Adrenal gland (tissue), 12 donors: ENCODE results near the gene LMX1B. TPM values are rescaled to one million over a fixed set of nuclear protein-coding genes. Genes with fewer than 3 reads are reported as not detected.

Experiments
- DNase-seq, 7 donors: peaks; one replicate each; pipeline ENCODE4 v3.0.0-alpha.2; 2019 to 2020
- H3K27ac ChIP-seq, 5 donors: fragments of 200-600 bp; sonication (generic) in 4 of 5; 1 replicate in 3 of 5; 2 replicates in 2 of 5; pipeline versions ENCODE4 v1.5.1 to v1.8.0; 2016 to 2020; ENCODE audit warnings: mild to moderate bottlenecking in 1 of 5
- H3K27me3 ChIP-seq: fragments of 200-600 bp; 2 replicates; pipeline ENCODE4 v1.8.0; 2021
- H3K36me3 ChIP-seq, 2 donors: fragments of 200-600 bp; replicated peaks in 1 of 2; 1 replicate in 1 of 2; 2 replicates in 1 of 2; pipeline versions ENCODE4 v1.5.1 to v1.8.0; 2018 to 2022
- H3K4me1 ChIP-seq, 2 donors: fragments of 200-600 bp; replicated peaks in 1 of 2; 1 replicate in 1 of 2; 2 replicates in 1 of 2; pipeline versions ENCODE4 v1.5.1 to v1.8.0; 2018 to 2021
- H3K4me3 ChIP-seq, 4 donors: fragments of 200-600 bp; sonication (generic) in 3 of 4; one replicate each; pipeline ENCODE4 v1.5.1; 2016 to 2018
- H3K9me3 ChIP-seq, 3 donors: fragments of 200-600 bp; sonication (generic) in 1 of 3; replicated peaks in 1 of 3; 1 replicate in 2 of 3; 2 replicates in 1 of 3; pipeline versions ENCODE4 v1.5.1 to v1.8.0; 2016 to 2021
- POLR2A ChIP-seq, 2 donors: fragments of 450-650 bp; IDR thresholded peaks; one replicate each; pipeline ENCODE4 v1.6.1; 2017; ENCODE audit warnings: antibody characterized with exemption in 2 of 2, mild to moderate bottlenecking in 2 of 2, moderate library complexity in 1 of 2
- WGBS, 4 donors: extraction: QIAGEN DNeasy Blood & Tissue Kit in 2 of 4; methylation state at CpG; one replicate each; pipeline versions ENCODE4 v1.1.5 to v1.1.7; 2013 to 2017; 5-methylcytosine and 5-hydroxymethylcytosine counted together
- intact Hi-C, 2 donors: fragments of 100-400 bp; cut with DNase I; formaldehyde crosslinking; loops; one replicate each; pipeline versions ENCODE4 v1.14.1 to v1.15.0; 2022 to 2023
- polyA plus RNA-seq, 3 donors: library from polyadenylated mRNA; stranded (reverse); fragments of 200-250 nt in 2 of 3; fragments of 350-450 nt in 1 of 3; fragmentation: Illumina TruSeq in 1 of 3; extraction: RNeasy Lipid Tissue Mini Kit (QIAGEN cat#74804) in 1 of 3; gene quantifications; one replicate each; pipeline ENCODE4 v1.2.3, GENCODE V29; 2013 to 2014
- total RNA-seq, 9 donors: library from RNA; depleted of rRNA in 4 of 9; stranded (reverse); fragments of >200 nt in 4 of 9; fragments of 120-200 nt in 1 of 9; fragmentation: NEBNext Ultra II Directional in 1 of 9; extraction: Animal tissue kit (Norgen Biotek cat#: 25700) in 1 of 9; gene quantifications; one replicate each; pipeline versions ENCODE4 v1.1.0 to v1.2.4, GENCODE V29; 2013 to 2023
- TF ChIP-seq, protein P1 (sequence below), 6 experiments: fragments of 450-650 bp in 4 of 6; fragments of 200-600 bp in 2 of 6; sonication (generic) in 1 of 6; IDR thresholded peaks; 1 replicate in 5 of 6; 2 replicates in 1 of 6; pipeline versions ENCODE4 v1.5.1 to v1.8.0; 2016 to 2021; ENCODE audit warnings: antibody characterized with exemption in 6 of 6, mild to moderate bottlenecking in 2 of 6, moderate library complexity in 1 of 6
- donor health status: healthy with polysubstance abuse.
- donor health status: Bipolar disorder and iron deficiency.
- donor health status: DM: yes; HTN: yes; CAD: no.
- donor health status: DM: no; HTN: no; CAD: no.
- donor health status: DM: no; HTN: no; CAD: no.
- donor health status: DM: yes; HTN: yes; CAD: no.

LMX1B gene
- total and polyA plus RNA-seq, 12 donors, result under 0.01 to 0.07 TPM; not detected in 10

DNA sequence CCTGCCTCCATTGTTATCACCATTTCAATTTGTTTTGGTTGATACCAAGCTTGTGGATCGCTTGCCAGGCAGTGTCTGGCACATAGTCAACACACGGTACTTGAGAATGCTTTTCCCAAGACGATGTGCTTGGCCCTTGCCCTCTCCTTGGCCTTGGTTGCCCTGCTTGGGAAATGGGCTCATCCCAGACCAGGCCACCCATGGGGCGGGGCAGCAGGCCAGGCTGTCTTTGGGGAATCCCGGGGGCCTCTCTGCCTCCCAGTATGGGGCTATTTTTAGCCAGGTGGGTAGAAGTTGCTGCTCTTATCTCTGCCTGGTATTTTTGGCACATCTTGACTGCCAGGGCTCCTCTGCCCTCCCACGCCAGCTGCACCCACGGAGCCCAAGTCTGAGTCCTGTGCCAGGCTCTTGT lies 49.9 kb downstream of the LMX1B start:
- Histone ChIP-seq H3K4me3 (no peak overlapping the region), H3K36me3 (no peaks in the 10 kb centered on the region), H3K27me3 (peaks cover 46% of the 10 kb centered on the region), H3K9me3 (no peaks in the 10 kb centered on the region), H3K4me1 (peaks cover 0 to 4% of the 10 kb centered on the region in 2 donors), H3K27ac (no peak overlapping the region)
- 32 to 41% (median 37%) methylated on average over 4 to 7 of the region's 7 CpGs for WGBS, 4 donors
- no peak for DNase-seq
- TF ChIP-seq, protein P1, sequence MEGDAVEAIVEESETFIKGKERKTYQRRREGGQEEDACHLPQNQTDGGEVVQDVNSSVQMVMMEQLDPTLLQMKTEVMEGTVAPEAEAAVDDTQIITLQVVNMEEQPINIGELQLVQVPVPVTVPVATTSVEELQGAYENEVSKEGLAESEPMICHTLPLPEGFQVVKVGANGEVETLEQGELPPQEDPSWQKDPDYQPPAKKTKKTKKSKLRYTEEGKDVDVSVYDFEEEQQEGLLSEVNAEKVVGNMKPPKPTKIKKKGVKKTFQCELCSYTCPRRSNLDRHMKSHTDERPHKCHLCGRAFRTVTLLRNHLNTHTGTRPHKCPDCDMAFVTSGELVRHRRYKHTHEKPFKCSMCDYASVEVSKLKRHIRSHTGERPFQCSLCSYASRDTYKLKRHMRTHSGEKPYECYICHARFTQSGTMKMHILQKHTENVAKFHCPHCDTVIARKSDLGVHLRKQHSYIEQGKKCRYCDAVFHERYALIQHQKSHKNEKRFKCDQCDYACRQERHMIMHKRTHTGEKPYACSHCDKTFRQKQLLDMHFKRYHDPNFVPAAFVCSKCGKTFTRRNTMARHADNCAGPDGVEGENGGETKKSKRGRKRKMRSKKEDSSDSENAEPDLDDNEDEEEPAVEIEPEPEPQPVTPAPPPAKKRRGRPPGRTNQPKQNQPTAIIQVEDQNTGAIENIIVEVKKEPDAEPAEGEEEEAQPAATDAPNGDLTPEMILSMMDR (IDR thresholded peaks at IDR 0.05), result no peak
- TF ChIP-seq POLR2A (IDR thresholded peaks at IDR 0.05), result no peak
- intact Hi-C loops, result no loop called here

DNA sequence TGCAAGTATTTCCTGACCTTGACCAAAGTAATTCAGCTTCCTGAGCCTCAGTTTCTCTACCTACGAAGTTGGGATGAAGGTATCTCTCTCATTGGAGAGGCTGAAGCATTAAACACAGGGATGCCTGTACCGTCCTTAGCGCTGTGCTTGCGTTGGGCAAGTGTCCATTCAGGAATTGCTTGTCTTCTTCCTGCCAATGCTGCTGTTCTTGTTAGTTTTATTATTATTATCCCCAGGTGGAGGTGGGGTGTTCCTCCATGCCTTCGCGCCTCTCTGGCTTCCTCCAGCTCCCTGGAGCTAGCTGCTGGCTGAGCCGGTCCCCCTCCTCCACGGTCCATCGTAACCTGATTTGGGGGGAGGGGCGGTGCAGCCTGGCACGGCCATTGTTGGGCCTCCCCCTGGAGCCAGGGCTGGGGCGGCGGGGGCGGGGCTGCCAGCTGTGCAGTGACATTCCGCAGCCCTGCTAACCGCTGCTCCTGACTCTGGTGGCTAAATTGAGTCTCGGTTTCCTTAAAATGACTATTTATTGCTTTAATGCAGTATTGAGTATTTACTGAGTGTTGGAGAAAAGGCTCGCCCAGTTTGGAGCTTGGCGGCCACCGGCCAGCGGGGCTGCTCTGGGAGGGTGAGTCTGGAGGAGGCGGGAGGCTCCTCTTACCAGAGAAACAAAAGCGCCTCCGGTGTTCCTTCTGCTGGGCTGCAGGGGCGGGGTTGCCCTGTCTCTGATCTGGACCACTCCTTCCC lies 51.3 kb downstream of the LMX1B start:
- WGBS, 4 donors, result 9 to 18% (median 13%) methylated on average over 16 to 25 of the region's 25 CpGs
- H3K36me3 ChIP-seq, result no peaks in the 10 kb centered on the region
- no peak for DNase-seq
- H3K27ac ChIP-seq, result no peak overlapping the region
- H3K27me3 ChIP-seq, result peaks cover 43% of the 10 kb centered on the region
- peaks cover 0 to 4% of the 10 kb centered on the region in 2 donors for H3K4me1 ChIP-seq
- H3K9me3 ChIP-seq, result no peaks in the 10 kb centered on the region
- TF ChIP-seq, protein P1 (IDR thresholded peaks at IDR 0.05), result no peak
- TF ChIP-seq POLR2A (IDR thresholded peaks at IDR 0.05), result no peak
- H3K4me3 ChIP-seq, result no peak overlapping the region
- intact Hi-C loops, result no loop called here

DNA sequence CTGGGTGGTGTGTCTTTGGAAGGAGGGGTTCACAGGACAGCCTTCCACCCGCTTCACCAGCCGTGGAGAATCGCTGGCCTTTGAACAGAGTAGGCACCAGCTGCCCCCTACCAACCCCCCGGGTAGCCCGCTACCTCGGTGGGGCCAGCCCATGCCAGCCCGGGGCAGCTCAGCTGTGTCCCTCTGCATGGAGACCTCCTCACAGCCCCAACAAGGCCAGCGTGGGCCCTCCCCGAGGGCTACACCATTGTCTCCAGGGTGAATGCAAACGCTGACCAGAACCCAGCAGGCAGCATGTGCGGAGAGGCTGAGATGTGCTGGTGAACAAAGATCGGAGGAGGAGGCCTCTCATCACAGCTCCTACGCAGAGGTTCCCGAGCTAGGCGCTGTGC lies 51.9 kb downstream of the LMX1B start:
- TF ChIP-seq POLR2A (IDR thresholded peaks at IDR 0.05), result no peak
- TF ChIP-seq, protein P1 (IDR thresholded peaks at IDR 0.05), result no peak
- Histone ChIP-seq H3K4me3 (no peak overlapping the region), H3K9me3 (no peaks in the 10 kb centered on the region), H3K27me3 (peaks cover 43% of the 10 kb centered on the region), H3K4me1 (peaks cover 0 to 4% of the 10 kb centered on the region in 2 donors), H3K27ac (no peak overlapping the region), H3K36me3 (no peaks in the 10 kb centered on the region)
- WGBS, 4 donors, result 46 to 60% (median 51%) methylated on average over 10 to 15 of the region's 15 CpGs
- DNase-seq, result no peak
- intact Hi-C loops, result no loop called here

DNA sequence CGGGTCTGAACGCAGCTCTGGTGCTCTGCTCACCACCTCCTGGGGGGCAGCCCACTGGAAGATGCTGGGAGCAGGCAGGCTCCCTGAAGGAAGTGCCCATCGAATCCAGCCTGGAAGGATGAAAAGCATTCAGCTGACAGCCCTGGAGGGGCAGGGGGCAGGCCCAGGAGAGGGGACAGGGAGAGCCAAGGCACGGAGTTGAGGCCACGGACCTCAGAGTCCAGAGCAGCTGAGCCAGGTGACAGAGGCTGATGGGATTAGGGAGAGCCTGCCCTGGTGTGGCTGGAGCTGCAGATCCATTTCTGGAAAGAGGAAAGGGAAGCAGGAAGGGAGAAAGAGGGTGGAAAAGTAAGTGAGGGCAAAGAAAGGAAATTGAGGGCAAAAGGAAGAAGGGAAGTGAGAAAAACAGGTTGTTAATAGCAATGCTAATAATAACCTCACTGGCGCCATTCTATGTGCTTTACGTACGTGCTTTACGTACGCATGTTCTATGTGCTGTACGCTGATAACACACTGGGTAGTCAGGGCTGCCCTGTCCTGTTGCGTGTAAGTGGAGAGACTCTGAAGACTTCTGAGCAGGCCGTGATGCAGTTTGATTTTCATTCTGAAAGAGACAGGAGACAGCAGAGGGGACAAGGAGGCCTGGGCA lies 52.6 kb downstream of the LMX1B start:
- WGBS, 4 donors, result 60 to 72% (median 69%) methylated on average over 11 to 13 of the region's 13 CpGs
- no peak overlapping the region for H3K4me3 ChIP-seq
- H3K27ac ChIP-seq, result no peak overlapping the region
- peaks cover 0 to 4% of the 10 kb centered on the region in 2 donors for H3K4me1 ChIP-seq
- no peaks in the 10 kb centered on the region for H3K9me3 ChIP-seq
- no peaks in the 10 kb centered on the region for H3K36me3 ChIP-seq
- no peak for DNase-seq
- no peak for TF ChIP-seq POLR2A (IDR thresholded peaks at IDR 0.05)
- TF ChIP-seq, protein P1 (IDR thresholded peaks at IDR 0.05), result no peak
- H3K27me3 ChIP-seq, result peaks cover 41% of the 10 kb centered on the region
- intact Hi-C loops, result no loop called here
